NCI-H2196 treated with DMSO at 0.1 percent for 48 hours (cell line): ENCODE data around the gene ZG16.

ENCODE experiments used
- DNase-seq: peaks from one replicate; lab custom pipeline; 2025; ENCODE audit not compliant: unreplicated experiment; lab: John Stamatoyannopoulos, UW

ZG16 gene

GRCh38 chr16:29820271-29820701 is 42.2 kb downstream of the ZG16 start, which contains the start of gene MVP:
Gene MVP (plus strand): TSS chr16:29820462. CDS start chr16:29830550, 10,088 bp downstream.
- peak; percentile 42 for DNase-seq

GRCh38 chr16:29820730-29821642 is 42.9 kb downstream of the ZG16 start:
- DNase-seq: no peak

DNA sequence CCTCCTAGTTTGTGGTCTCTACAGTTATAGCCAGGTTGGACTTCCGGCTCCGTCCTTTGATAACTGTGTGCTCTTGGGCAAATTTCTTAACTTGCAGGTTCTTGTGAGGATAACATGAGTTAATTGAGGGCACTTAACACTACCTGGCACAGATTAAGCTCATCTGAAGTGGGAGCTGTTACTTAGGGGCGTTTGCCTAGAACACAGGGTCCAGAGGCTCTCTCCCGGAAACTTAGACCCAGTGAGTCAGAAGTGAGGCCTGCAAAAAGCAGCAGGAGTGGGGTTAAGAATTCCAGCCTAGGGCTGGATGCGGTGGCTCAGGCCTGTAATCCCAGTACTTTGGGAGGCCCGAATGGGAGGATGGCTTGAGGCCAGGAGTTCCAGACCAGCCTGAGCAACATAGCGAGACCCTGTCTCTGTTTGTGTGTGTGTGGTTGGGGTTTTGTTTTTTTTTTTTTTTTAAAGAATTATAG is 43.6 kb downstream of the ZG16 start:
- DNase-seq: no peak

DNA sequence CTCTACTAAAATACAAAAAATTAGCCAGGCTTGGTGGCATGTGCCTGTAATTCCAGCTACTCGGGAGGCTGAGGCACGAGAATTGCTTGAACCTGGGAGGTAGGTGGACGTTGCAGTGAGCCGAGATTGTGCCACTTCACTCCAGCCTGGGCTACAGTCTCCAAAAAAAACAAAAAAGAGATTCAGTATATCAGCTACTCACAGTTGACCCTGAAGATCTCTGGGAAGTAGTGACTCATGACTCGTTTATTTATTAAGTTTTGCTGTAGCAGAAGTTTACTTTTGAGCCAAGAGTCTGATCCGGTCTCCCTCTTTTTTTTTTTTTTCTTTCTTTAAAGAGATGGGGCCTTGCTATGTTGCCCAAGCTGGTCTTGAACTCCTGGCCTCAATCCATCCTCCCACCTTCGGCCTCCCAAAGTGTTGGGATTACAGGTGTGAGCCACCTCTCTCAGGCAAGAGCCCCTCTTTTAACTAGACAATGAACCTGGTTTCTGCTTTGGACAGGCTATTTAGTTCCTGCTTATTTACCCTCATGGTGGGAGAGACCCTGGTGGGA is 46.6 kb downstream of the ZG16 start:
- DNase-seq: no peak

DNA sequence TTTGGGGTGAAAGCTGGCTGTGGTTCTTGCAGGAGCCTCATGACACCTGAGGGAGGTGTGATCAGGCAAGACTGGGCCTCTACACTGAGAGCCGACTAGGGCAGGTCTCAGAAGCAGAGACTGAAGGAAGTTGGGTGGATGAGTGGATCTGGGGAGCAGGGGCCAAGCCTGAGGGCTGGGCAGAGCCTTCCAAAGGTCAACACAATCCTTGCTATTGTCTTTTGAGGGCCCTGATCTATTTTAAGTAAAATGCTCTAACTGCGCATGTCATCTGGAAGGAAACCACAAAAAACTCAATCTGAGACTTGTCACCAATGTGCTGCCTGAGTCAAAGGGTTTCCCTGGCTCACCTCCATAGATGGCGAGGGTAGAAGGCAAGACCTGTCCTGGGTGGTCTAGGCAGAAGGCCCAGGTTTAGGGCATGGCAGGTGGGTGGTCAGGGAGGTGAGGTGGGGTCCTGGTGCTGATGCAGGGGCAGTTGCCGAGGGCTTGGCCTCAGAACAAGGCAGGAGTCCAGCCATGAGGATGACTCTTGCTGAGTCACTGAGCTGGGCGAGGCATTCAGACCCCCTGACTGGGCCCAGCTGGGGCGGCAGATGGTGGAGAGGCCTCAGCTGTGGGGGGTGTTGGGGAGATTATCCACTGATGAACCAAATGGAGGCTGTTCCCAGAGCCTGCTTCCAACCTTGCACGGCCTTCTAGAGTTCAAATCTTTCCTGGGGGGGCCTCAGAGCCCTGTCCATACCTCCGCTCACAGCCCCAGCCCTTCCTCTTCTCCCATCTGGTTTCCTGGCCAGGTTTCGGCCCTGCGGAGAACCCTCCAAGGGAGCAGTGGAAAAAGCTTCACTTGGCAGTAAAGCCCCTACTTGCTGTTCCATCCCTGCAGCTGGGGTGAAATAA is 47.3 kb downstream of the ZG16 start:
- no peak for DNase-seq

DNA sequence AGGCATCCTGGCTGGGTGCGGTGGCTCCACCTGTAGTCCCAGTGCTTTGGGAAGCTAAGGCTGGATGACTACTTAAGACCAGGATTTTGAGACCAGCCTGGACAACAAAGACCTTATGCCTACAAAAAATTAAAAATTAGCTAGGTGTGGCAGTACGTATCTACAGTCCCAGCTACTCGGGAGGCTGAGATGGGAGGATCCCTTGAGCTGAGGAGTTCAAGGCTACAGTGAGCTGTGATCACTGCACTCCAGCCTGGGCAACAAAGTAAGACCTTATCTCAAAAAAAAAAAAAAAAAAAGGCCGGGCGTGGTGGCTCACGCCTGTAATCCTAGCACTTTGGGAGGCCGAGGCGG is 48.3 kb downstream of the ZG16 start:
- no peak for DNase-seq

DNA sequence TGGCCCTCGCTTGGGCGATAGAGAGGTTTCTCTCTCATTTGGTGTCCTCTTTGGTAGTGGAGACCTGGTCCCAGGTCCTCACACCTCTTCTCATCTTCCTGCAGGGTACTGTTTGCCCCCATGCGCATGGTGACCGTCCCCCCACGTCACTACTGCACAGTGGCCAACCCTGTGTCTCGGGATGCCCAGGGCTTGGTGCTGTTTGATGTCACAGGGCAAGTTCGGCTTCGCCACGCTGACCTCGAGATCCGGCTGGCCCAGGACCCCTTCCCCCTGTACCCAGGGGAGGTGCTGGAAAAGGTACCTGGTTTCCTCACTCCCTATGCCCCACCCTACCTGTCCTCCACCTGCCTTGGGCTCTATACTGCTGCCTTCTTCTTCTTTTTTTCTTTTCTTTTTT is 52.7 kb downstream of the ZG16 start:
- DNase-seq: no peak

- no peak for DNase-seq
These were observed 53.4 kb downstream of the ZG16 start for GRCh38 chr16:29831490-29831889.
